H4 (cell line): ENCODE measurements around the gene ELL2. TPM values are rescaled to one million over a fixed set of nuclear protein-coding genes. Genes with fewer than 3 reads are reported as not detected.
A peak's percentile ranks its signal among the peaks of the same experiment; 100 is the strongest.
"Not testable (repeated sequence)": the region's sequence is repeated elsewhere in the genome, so short reads cannot be mapped to it uniquely, and the experiment has no call there.

Experiments used
- DNase-seq: peaks from one replicate; pipeline ENCODE4 v3.0.0-alpha.2; 2015; ENCODE audit warnings: low spot score
- total RNA-seq: library from RNA; depleted of rRNA; stranded (reverse); fragments of >200 nt; shearing (Covaris generic); gene quantifications from 2 replicates; pipeline ENCODE4 v1.2.3, GENCODE V29; 2014

The ELL2 gene
- total RNA-seq, 1 experiment from 2014 or later, result 15.2 TPM

DNA sequence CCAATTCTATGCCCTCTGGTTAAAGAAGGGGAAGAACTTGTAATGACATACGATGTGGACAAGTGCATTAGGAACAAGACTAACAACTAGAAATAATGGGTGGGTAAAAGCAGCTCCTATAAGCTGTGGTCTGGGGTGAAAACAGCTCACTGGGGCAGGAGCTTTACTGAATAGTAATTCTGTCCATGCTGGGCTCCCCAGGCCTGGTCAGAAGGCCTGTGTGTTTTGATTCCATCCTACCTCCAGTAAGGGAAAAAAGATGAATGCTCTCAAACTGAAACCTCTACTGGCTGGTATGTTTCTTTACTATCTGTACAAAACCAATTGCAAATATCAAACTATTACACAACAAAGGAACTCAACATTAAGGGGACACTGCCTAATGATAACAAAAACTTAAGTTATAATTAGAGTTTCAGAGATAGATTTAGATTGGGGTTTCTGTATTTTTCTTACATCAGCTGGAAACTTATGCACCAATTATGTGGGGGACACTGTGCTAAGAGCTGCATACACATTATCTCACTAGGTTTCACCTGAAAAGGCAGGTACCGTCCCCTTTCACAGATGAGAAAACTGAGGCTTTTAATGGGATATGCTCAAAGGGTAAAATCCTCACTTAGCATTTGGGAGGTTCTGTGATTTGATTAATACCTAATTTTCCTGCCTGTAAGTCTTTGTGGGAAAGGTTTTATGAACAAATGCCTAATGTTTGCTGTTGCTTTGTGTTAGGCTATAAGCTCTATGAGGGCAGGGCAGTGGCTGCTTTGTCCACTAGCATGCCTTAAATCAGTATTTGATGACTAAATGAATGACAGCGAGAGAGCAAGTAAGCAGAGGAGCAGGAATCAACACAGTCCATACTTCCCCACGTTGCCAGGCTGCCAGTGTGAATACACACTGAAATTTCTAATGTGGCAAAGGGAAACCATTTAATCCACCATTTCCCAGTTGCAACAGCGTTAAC, 53.6 kb downstream of the ELL2 start:
- DNase-seq, result no peak

GRCh38 chr5:95907067-95907705, 54.5 kb downstream of the ELL2 start:
- DNase-seq, result no peak

GRCh38 chr5:95906398-95906797, 55.3 kb downstream of the ELL2 start:
- DNase-seq, result not testable (repeated sequence)

GRCh38 chr5:95904827-95905226, 56.8 kb downstream of the ELL2 start:
- DNase-seq, result no peak

GRCh38 chr5:95903838-95904237, 57.8 kb downstream of the ELL2 start:
- DNase-seq, result no peak

DNA sequence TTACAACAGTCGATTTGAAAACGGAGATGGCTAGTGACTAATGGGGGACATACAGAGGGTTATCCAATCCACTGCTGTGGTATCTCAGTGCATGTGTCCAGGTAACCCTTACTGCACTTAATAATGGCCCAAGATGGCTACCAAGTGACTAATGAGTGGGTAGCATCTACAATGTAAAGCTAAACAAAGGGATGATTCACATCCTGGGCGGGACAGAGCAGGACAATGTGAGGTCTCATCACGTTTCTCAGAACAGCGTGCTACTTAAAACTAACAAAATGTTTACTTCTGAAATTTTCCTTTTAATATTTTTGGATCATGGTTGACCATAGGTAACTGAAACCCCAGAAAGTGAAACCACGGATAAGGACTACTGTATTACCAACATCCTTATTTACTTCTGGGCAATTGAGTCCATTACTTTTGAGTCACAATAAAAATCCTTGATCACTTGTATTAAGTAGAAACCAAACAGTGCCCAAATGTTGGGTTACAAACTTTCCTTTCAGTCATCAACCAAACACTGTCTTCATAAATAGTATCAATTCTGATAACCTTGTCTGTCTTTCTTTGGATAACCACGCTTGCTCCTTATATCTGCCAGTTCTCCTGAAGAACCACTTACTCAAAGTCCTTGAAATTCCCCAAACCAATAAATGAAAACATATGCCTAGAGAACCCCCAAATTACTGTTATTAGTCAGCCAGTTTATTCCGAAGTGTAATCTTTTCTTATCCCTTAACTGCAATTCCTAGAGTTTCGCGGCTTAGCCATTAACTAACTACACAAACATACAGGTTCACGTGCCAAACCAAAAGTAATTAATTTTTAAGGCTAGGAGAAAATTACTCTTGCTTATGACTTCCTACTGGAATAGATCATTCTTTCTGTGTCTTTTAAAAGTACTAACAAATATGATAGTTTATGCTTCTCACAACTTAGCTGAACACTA, 59.7 kb downstream of the ELL2 start:
- peak; percentile 81 for DNase-seq

- peak; percentile 58 for DNase-seq
Measured at GRCh38 chr5:95900383-95900958, 61.2 kb downstream of the ELL2 start.

DNA sequence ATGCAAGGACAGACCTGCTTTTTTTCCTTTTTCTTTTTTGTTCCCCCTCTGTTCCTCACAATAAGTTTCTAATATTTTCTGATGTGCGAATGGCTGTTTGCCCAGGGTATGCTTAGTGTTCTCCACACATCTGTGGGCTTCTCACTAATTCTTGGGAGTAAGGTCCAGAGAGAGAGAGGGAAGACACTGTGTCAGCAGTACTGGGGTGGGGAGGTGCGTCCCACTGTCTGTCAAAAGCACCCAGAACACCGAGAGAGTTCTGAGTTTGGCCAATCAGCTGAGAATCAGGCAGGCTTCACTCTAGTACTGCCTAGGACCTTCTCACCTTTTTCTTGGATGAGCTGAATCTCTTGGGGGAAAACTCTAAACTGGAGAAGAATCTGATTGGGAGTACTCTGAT, 61.8 kb downstream of the ELL2 start:
- DNase-seq, result no peak

- DNase-seq, result no peak
Measured at GRCh38 chr5:95899006-95899405, 62.6 kb downstream of the ELL2 start.

- DNase-seq, result no peak
Measured at GRCh38 chr5:95895771-95896170, 65.9 kb downstream of the ELL2 start.

- DNase-seq, result no peak
Measured at GRCh38 chr5:95895251-95895650, 66.4 kb downstream of the ELL2 start.

DNA sequence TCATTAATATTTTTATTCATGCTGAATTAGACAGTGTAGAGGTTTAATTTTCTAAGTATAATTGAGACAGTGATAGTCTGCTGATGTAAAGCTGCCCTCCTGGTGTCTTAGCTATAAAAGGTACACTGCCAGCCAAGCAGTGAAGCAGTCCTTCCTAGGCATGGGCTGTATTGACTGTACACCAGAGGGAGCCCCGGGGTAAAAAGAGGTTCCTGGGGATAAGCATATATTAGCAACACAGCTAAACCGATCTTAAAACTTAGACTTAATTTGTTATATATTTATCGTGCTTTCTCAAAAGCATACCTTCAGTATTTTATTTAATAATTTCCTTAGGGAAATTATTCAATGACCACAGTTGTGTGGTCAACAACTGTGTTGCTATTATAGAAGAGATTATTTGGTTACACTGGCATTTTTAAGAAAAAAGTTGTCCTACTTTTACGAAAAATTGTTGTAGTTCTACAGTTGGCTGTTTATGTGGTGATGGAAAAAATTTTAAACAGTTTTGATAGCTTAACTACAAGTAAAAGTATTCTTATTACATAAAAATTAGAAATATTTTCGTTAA, 68.8 kb downstream of the ELL2 start:
- DNase-seq, result peak; percentile 44

DNA sequence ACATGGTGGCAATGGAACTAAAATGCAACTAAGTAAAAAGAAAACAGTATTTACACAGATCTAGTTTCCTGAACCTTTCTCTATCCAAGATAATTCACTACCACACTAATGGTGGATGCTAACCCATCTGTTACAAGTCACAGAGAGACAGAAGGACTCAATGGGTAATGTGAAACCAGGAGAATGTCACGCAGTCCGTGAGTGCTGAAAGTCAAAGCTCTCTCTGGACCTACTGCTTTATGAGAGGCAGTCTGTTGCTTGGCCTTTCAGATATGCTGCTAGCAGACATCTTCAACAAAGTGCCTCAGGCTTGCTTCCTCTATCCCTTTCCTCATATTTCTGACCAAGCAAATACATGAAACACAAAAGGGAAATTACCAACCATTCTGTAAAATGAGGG, 70.2 kb downstream of the ELL2 start:
- no peak for DNase-seq

- DNase-seq, result no peak
Measured at GRCh38 chr5:95889076-95889475, 72.6 kb downstream of the ELL2 start.

GRCh38 chr5:95887977-95888376, 73.7 kb downstream of the ELL2 start:
- no peak for DNase-seq

- DNase-seq, result no peak
Measured at GRCh38 chr5:95886340-95887044, 75.2 kb downstream of the ELL2 start.

DNA sequence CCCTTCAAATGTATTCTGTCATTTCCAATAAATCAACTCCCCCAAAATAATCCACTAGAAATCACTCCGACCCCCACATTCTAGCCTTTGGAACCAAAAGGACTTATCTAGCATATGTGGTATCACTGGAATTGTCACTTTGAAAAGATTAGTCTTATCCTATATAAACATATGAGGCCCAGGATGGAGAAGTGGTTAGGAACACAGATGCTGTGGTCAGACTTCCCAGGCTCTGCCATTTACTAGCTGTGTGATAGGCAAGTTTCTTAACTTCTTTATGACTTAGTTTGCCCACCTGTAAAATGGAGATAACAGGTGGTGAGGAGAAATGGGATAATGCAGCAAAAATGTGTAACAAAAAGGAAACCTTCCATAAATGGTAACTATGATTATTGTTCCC, 77.1 kb downstream of the ELL2 start:
- no peak for DNase-seq

DNA sequence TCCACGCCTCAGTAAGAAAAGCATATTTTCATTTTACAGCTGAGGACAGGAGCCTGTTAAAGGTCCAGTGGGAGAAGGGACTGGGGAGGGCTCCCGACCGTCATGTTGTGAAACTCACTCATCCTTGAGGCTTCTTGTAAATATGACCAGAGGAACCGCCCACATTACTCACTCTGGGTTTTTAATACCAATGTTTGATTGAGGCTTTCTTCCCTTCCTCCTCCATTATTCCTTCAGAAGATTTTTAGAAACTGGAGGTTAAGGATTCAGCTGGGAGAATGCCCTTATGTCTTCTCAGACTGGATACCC, 77.7 kb downstream of the ELL2 start:
- DNase-seq, result no peak

GRCh38 chr5:95883185-95884016, 78.2 kb downstream of the ELL2 start:
- no peak for DNase-seq

- DNase-seq, result no peak
Measured at GRCh38 chr5:95881833-95882232, 79.8 kb downstream of the ELL2 start.
